ENCODE measurements around the gene AMPD3. TPM values are rescaled to one million over a fixed set of nuclear protein-coding genes. Genes with fewer than 3 reads are reported as not detected.

Gene AMPD3
- 13.9 and 14.3 TPM in 2 replicates for total RNA-seq

DNA sequence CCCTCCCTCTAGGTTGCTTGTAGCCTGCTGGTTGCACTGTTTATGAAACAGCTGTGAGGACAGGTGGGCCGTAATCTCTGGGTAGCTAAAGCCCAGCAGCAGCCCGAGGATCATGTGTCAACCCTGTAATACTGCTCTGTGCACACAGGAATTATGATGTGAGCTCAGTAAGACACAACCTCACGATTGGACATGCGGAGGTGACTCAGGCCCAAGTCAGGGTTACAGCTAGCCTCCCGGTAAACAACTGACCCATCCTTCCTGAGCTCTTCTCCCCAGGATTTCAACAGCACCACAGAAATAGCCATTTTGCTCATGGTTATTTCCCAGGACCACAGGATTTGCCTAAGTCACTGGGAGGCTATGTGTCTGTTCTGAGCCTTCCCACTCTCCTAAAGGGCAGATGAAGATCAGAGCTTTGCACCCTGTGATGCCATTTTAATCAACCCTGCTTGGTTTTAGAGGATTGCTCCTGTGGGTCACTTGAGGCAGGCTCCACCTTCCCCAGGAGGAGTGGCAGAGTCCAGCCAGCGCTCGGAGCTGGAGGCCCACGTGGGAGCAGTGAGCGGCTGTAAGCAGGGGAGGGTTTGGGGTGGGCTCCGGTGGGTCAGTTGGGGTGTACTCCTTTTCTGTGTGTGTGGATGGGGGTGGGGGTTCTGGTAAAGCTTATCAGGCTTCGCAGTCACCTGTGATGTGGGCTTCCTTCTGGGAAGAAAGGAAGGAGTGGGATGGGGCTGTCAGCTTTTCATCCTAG lies at the start of gene AMPD3:
AMPD3 (plus strand) TSS at position 387 of the 754 bp plus-strand sequence. CDS start 6,256 bp downstream, outside the sequence.
- H3K36me3 Mint-ChIP-seq (ENCODE audit: low read depth) = no peaks in the 10 kb centered on the region
- no peaks in the 10 kb centered on the region for H3K9me3 Mint-ChIP-seq
- no peak for DNase-seq (ENCODE audit: low spot score)
- intact Hi-C loops (cut with micrococcal nuclease) = loop anchor here (1.0 to 10.0 kb wide), 11 partner anchors 86 to 1770 kb away; partner anchors contain the start of genes CTR9, DENND5A, RNF141 and RPL27A
- H3K27me3 Mint-ChIP-seq (ENCODE audit: insufficient read depth) = peaks cover 5% of the 10 kb centered on the region
- H3K4me3 Mint-ChIP-seq = peak within 1 kb of the TSS; percentile 86
- peaks cover 77% of the 10 kb centered on the region for H3K4me1 Mint-ChIP-seq (ENCODE audit: low read depth)
- peak within 1 kb of the TSS; percentile 87 for H3K27ac Mint-ChIP-seq

DNA sequence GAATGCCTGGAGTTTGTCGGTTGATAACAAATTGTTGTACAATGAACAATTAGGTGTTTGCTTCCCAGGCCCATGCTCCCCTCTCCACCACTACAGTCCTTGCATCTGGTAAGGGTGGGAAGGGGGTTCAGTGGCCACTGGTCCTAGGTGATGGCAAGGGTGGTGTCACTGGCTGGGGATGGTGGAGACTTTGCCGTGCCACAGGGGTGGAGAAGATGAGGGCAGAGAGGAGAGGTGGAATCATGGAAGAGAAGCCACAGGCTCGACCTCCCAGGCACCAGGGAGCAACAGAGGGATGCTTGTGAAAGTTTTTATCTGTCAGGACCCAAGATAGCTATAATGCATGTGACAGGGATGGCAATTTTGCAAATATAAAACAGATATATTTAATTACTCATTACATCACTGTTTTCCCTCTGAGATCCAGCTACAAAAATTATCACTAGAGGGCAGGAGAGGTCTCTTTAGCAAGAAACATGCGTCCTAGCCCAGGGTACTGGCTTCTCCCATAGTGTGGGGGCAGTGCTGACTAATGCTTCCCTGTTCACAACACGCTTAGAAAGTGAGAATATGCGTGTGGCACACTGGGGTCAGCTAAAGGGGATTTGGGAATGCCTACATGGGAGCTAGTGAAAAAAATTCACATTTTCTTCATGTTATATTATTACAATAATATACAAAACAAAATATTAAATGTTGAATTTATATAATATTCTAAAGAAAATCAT lies 49.0 kb upstream of the AMPD3 start:
- Mint-ChIP-seq H3K27me3 (ENCODE audit: insufficient read depth) (peaks cover 6% of the 10 kb centered on the region), H3K36me3 (ENCODE audit: low read depth) (peaks cover 3% of the 10 kb centered on the region), H3K9me3 (no peaks in the 10 kb centered on the region), H3K4me1 (ENCODE audit: low read depth) (peaks cover 25% of the 10 kb centered on the region), H3K27ac (no peak overlapping the region), H3K4me3 (no peak overlapping the region)
- peak; percentile 16 for DNase-seq (ENCODE audit: low spot score)
- intact Hi-C loops (cut with micrococcal nuclease) = loop anchor here (1.0 to 2.0 kb wide), 3 partner anchors 135 to 329 kb away; partner anchors contain the start of gene RNF141

DNA sequence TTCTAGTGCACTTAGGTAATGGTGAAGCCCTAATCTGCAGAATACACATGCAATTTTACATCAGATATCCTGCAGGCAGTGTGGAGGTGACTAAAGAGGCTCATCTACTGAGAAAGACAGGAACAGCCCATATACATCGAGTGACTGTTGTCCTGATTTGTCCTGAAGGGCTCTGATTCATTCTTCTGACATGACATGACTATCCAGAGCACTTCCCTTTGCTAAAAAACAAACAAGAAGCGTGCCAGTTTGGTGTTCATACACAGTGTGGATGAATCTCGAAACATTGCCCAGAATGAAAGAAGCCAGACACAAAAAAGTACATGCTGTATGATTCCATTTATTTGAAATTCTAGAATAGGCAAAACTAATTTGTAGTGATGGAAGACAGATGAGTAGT lies 48.0 kb upstream of the AMPD3 start:
- no peaks in the 10 kb centered on the region for H3K9me3 Mint-ChIP-seq
- H3K4me3 Mint-ChIP-seq = no peak overlapping the region
- H3K4me1 Mint-ChIP-seq (ENCODE audit: low read depth) = peaks cover 25% of the 10 kb centered on the region
- intact Hi-C loops (cut with micrococcal nuclease) = loop anchor here (2.0 kb wide), 1 partner anchor 134 kb away; the partner anchor contains the start of gene RNF141
- H3K27ac Mint-ChIP-seq = no peak overlapping the region
- peaks cover 10% of the 10 kb centered on the region for H3K27me3 Mint-ChIP-seq (ENCODE audit: insufficient read depth)
- H3K36me3 Mint-ChIP-seq (ENCODE audit: low read depth) = peaks cover 3% of the 10 kb centered on the region
- DNase-seq (ENCODE audit: low spot score) = no peak

- peaks cover 25% of the 10 kb centered on the region for H3K4me1 Mint-ChIP-seq (ENCODE audit: low read depth)
- H3K4me3 Mint-ChIP-seq = no peak overlapping the region
- H3K27me3 Mint-ChIP-seq (ENCODE audit: insufficient read depth) = peaks cover 10% of the 10 kb centered on the region
- DNase-seq (ENCODE audit: low spot score) = no peak
- peaks cover 3% of the 10 kb centered on the region for H3K36me3 Mint-ChIP-seq (ENCODE audit: low read depth)
- H3K27ac Mint-ChIP-seq = no peak overlapping the region
- intact Hi-C loops (cut with micrococcal nuclease) = loop anchor here (2.0 kb wide), 1 partner anchor 133 kb away; the partner anchor contains the start of gene RNF141
- H3K9me3 Mint-ChIP-seq = no peaks in the 10 kb centered on the region
Measured at GRCh38 chr11:10407749-10408685, 47.0 kb upstream of the AMPD3 start.

- DNase-seq (ENCODE audit: low spot score) = no peak
- Mint-ChIP-seq H3K4me1 (ENCODE audit: low read depth) (peaks cover 33% of the 10 kb centered on the region), H3K36me3 (ENCODE audit: low read depth) (peaks cover 3% of the 10 kb centered on the region), H3K4me3 (peak overlapping the region; percentile 13), H3K9me3 (no peaks in the 10 kb centered on the region), H3K27ac (peak overlapping the region; percentile 42), H3K27me3 (ENCODE audit: insufficient read depth) (peaks cover 9% of the 10 kb centered on the region)
- intact Hi-C loops (cut with micrococcal nuclease) = no loop called here
Measured at GRCh38 chr11:10409207-10409661, 45.8 kb upstream of the AMPD3 start.

- Mint-ChIP-seq H3K36me3 (ENCODE audit: low read depth) (peaks cover 3% of the 10 kb centered on the region), H3K27ac (no peak overlapping the region), H3K9me3 (no peaks in the 10 kb centered on the region), H3K4me1 (ENCODE audit: low read depth) (peaks cover 44% of the 10 kb centered on the region), H3K27me3 (ENCODE audit: insufficient read depth) (peaks cover 9% of the 10 kb centered on the region), H3K4me3 (no peak overlapping the region)
- DNase-seq (ENCODE audit: low spot score) = no peak
- intact Hi-C loops (cut with micrococcal nuclease) = no loop called here
Measured at GRCh38 chr11:10410106-10410843, 44.8 kb upstream of the AMPD3 start.

- H3K4me3 Mint-ChIP-seq = no peak overlapping the region
- no peak for DNase-seq (ENCODE audit: low spot score)
- H3K27me3 Mint-ChIP-seq (ENCODE audit: insufficient read depth) = peaks cover 9% of the 10 kb centered on the region
- intact Hi-C loops (cut with micrococcal nuclease) = no loop called here
- peaks cover 3% of the 10 kb centered on the region for H3K36me3 Mint-ChIP-seq (ENCODE audit: low read depth)
- no peak overlapping the region for H3K27ac Mint-ChIP-seq
- no peaks in the 10 kb centered on the region for H3K9me3 Mint-ChIP-seq
- H3K4me1 Mint-ChIP-seq (ENCODE audit: low read depth) = peaks cover 46% of the 10 kb centered on the region
Measured at GRCh38 chr11:10410844-10411200, 44.2 kb upstream of the AMPD3 start.

- Mint-ChIP-seq H3K36me3 (ENCODE audit: low read depth) (peaks cover 3% of the 10 kb centered on the region), H3K4me1 (ENCODE audit: low read depth) (peaks cover 39% of the 10 kb centered on the region), H3K9me3 (no peaks in the 10 kb centered on the region), H3K27ac (no peak overlapping the region), H3K27me3 (ENCODE audit: insufficient read depth) (peaks cover 15% of the 10 kb centered on the region), H3K4me3 (no peak overlapping the region)
- intact Hi-C loops (cut with micrococcal nuclease) = loop anchor here (2.0 kb wide), 1 partner anchor 47 kb away; no protein-coding TSS in a partner anchor
- DNase-seq (ENCODE audit: low spot score) = no peak
Measured at GRCh38 chr11:10412266-10412665, 42.8 kb upstream of the AMPD3 start.

GRCh38 chr11:10413268-10413667 lies 41.8 kb upstream of the AMPD3 start:
- Mint-ChIP-seq H3K27me3 (ENCODE audit: insufficient read depth) (peaks cover 11% of the 10 kb centered on the region), H3K36me3 (ENCODE audit: low read depth) (no peaks in the 10 kb centered on the region), H3K9me3 (no peaks in the 10 kb centered on the region), H3K4me3 (no peak overlapping the region), H3K27ac (no peak overlapping the region), H3K4me1 (ENCODE audit: low read depth) (peaks cover 33% of the 10 kb centered on the region)
- intact Hi-C loops (cut with micrococcal nuclease) = loop anchor here (1.0 to 2.0 kb wide), 3 partner anchors 46 to 322 kb away; no protein-coding TSS in a partner anchor
- peak; percentile 22 for DNase-seq (ENCODE audit: low spot score)

DNA sequence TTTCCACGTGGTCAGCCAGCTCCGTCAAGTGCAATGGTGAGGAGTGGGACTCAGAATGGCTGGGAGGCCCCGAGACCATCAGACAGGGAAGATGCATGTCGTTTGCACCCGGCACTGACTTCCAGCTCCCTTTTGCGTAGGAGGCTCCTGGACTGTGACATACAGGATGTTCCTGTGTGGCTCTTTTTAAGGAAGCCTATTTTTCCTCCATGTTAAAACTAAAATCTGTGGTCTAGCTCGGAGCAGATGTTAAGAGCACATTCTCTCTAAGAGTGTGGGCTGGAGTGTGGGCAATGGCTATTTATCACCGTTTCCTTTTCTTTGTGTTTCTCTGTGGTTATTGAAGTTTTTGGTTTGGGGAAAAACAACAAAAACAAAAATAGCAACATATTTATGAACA lies 40.9 kb upstream of the AMPD3 start:
- Mint-ChIP-seq H3K9me3 (no peaks in the 10 kb centered on the region), H3K27ac (peak overlapping the region; percentile 30), H3K36me3 (ENCODE audit: low read depth) (no peaks in the 10 kb centered on the region), H3K4me3 (no peak overlapping the region), H3K4me1 (ENCODE audit: low read depth) (peaks cover 28% of the 10 kb centered on the region), H3K27me3 (ENCODE audit: insufficient read depth) (peaks cover 11% of the 10 kb centered on the region)
- DNase-seq (ENCODE audit: low spot score) = no peak
- intact Hi-C loops (cut with micrococcal nuclease) = no loop called here

- no peak for DNase-seq (ENCODE audit: low spot score)
- Mint-ChIP-seq H3K4me1 (ENCODE audit: low read depth) (peaks cover 23% of the 10 kb centered on the region), H3K36me3 (ENCODE audit: low read depth) (no peaks in the 10 kb centered on the region), H3K4me3 (no peak overlapping the region), H3K27me3 (ENCODE audit: insufficient read depth) (peaks cover 11% of the 10 kb centered on the region), H3K9me3 (no peaks in the 10 kb centered on the region), H3K27ac (peak overlapping the region; percentile 30)
- intact Hi-C loops (cut with micrococcal nuclease) = no loop called here
Measured at GRCh38 chr11:10414659-10415058, 40.4 kb upstream of the AMPD3 start.

All from activated T-helper 1 cell treated with anti-CD3 and anti-CD28 coated beads, Interleukin-12 subunit alpha, Interleukin-12 subunit beta, Interleukin-2, Interleukin-4 antibody, amounts not matched to agents 30 ng/mL and 10 ng/mL and 1 ng/mL, durations not matched to agents 14 hours and 24 hours and 36 hours (primary cell).